NCI-H1436 treated with DMSO at 0.1 percent for 48 hours (cell line): Measurements from ENCODE around the gene TOPBP1.
"Not testable (repeated sequence)": the region's sequence is repeated elsewhere in the genome, so short reads cannot be mapped to it uniquely, and the experiment has no call there.

ENCODE experiments used
- DNase-seq: peaks from one replicate; lab custom pipeline; 2025; lab: John Stamatoyannopoulos, UW

The TOPBP1 gene

GRCh38 chr3:133572158-133573053 lies 89.3 kb downstream of the TOPBP1 start:
- DNase-seq, result no peak

- no peak for DNase-seq
These were observed 90.8 kb downstream of the TOPBP1 start for GRCh38 chr3:133570937-133571320.

GRCh38 chr3:133570139-133570936 lies 91.4 kb downstream of the TOPBP1 start:
- DNase-seq, result no peak

- no peak for DNase-seq
These were observed 93.3 kb downstream of the TOPBP1 start for GRCh38 chr3:133568294-133569014.

- DNase-seq, result no peak
These were observed 97.9 kb downstream of the TOPBP1 start for GRCh38 chr3:133563816-133564215.

GRCh38 chr3:133563186-133563591 lies 98.6 kb downstream of the TOPBP1 start:
- DNase-seq, result no peak

GRCh38 chr3:133562376-133562775 lies 99.4 kb downstream of the TOPBP1 start:
- DNase-seq, result no peak

- DNase-seq, result no peak
These were observed 100.1 kb downstream of the TOPBP1 start for GRCh38 chr3:133561679-133562078.

- not testable (repeated sequence) for DNase-seq
These were observed 110.2 kb downstream of the TOPBP1 start for GRCh38 chr3:133551589-133551988.
